BJ (cell line): ENCODE data around the gene CREB1. TPM values are rescaled to one million over a fixed set of nuclear protein-coding genes. Genes with fewer than 3 reads are reported as not detected.

Experiments used
- CTCF ChIA-PET: fragments of 350-600 bp; formaldehyde crosslinking; extraction: SDS; loops from one replicate; lab custom pipeline; 2021; ENCODE audit warnings: antibody characterized with exemption, inconsistent platforms; lab: Yijun Ruan, JAX
- POLR2A ChIA-PET: fragments of 300-600 bp; sonication (Branson Sonifier 250); formaldehyde crosslinking; extraction: SDS; loops from one replicate; lab custom pipeline; 2021; ENCODE audit warnings: antibody characterized with exemption; lab: Charles Lee
- DNase-seq: peaks from one replicate; pipeline ENCODE4 v3.0.0-alpha.2; 2011; ENCODE audit warnings: low read depth
- H3K27me3 ChIP-seq: 2 replicates; pipeline ENCODE4 v1.6.0; 2011; ENCODE audit warnings: low read length; ENCODE audit not compliant: control insufficient read depth, insufficient read depth
- H3K36me3 ChIP-seq: 2 replicates; pipeline ENCODE4 v1.5.1; 2011; ENCODE audit warnings: low read length; ENCODE audit not compliant: control insufficient read depth, insufficient read depth
- H3K4me3 ChIP-seq: 2 replicates; pipeline ENCODE4 v1.5.1; 2011; ENCODE audit warnings: low read depth, mild to moderate bottlenecking, control low read depth, low read length
- polyA plus RNA-seq: library from polyadenylated mRNA; depleted of rRNA; stranded (reverse); fragments of >200 nt; gene quantifications from 2 replicates; pipeline ENCODE4 v1.2.3, GENCODE V29; 2011
- TF ChIP-seq, protein P1 (sequence below): IDR thresholded peaks from 2 replicates; pipeline ENCODE4 v1.5.1; 2011; ENCODE audit warnings: low read depth, mild to moderate bottlenecking, control low read depth, inconsistent platforms, low read length, moderate library complexity; ENCODE audit not compliant: insufficient read depth

The CREB1 gene
- polyA plus RNA-seq, 1 experiment: 44.4 TPM

DNA sequence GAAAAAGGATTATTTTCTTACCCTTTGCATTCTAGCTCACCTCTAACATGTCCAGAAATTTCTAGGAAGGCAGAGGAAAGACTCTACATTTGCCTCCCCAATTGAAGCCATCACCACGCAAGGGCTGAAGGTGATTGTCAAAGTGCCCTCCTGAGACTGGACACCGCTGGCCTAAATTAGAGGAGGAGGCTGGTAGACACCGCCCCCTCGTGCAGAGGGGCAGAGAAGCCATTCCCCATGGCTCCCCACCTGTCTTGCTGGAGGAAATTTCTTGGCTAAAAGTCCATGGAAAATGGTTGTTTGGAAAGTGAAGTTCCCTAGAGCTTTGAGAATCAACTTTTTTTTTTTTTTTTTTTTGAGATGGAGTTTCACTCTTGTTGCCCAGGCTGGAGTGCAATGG is 31.3 kb upstream of the CREB1 start:
- ChIA-PET POLR2A (no interaction called here), CTCF (no interaction called here)
- no peak for DNase-seq
- no peak overlapping the region for H3K4me3 ChIP-seq
- TF ChIP-seq, protein P1, sequence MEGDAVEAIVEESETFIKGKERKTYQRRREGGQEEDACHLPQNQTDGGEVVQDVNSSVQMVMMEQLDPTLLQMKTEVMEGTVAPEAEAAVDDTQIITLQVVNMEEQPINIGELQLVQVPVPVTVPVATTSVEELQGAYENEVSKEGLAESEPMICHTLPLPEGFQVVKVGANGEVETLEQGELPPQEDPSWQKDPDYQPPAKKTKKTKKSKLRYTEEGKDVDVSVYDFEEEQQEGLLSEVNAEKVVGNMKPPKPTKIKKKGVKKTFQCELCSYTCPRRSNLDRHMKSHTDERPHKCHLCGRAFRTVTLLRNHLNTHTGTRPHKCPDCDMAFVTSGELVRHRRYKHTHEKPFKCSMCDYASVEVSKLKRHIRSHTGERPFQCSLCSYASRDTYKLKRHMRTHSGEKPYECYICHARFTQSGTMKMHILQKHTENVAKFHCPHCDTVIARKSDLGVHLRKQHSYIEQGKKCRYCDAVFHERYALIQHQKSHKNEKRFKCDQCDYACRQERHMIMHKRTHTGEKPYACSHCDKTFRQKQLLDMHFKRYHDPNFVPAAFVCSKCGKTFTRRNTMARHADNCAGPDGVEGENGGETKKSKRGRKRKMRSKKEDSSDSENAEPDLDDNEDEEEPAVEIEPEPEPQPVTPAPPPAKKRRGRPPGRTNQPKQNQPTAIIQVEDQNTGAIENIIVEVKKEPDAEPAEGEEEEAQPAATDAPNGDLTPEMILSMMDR: no peak
- H3K27me3 ChIP-seq: no peaks in the 10 kb centered on the region
- H3K36me3 ChIP-seq: no peaks in the 10 kb centered on the region

DNA sequence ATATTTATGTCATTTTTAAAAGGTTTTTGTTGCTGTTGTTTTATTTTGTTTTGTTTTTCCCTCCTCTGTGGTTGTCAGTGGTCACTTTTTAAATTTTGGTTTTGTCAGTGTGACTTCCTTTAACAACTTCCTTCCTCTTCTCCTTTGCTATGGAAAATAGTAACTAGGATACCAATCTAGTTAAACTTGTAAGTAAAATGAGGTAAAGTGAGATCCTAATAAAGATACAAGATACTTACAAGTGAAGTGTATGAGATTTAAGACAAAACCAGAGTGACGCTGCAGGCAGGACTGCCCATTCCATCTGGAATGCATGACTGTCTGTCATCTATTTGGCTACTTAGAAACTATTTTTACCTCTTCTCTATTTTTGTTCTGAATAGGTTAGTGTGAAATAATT is 30.6 kb upstream of the CREB1 start:
- Histone ChIP-seq H3K4me3 (no peak overlapping the region), H3K36me3 (no peaks in the 10 kb centered on the region), H3K27me3 (no peaks in the 10 kb centered on the region)
- TF ChIP-seq, protein P1: no peak
- POLR2A ChIA-PET: no interaction called here
- CTCF ChIA-PET: no interaction called here
- DNase-seq: no peak

DNA sequence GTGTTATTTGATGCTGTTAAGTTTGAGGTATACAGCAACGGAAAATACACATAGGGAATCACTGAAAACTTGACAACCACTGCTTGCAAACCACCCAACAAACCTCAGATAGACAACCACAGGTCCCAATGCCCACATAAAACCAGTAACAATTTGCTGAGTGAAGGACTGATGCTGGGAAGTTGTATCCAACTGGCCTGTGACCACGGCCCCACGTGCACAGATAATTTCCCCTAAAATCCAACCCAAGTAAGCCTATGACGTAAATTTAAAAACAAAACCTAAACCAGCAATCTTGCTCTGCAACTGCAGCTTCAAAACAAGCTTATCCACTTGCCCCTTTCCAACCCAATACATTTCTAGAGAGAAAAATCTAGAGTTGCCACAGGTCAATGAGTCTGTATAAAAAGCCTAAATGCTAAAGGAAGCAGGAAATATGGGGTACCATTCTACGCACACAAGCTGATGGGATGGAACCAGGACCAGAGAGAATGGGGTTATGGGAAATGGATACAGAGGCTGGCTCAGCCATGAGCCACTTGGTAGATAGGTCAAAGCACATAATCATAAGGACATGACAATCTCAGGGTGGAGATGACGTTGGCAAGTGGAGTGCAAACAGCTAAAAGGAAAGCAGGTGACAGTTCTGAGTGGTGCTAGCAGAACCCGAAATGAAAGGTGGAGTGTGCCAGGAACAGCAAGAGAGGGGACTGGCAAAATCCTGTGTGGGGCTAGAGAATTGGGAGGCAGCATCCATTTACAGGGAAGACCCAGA is 27.8 kb upstream of the CREB1 start:
- ChIA-PET POLR2A (interaction anchor here (0.5 kb wide), 1 partner anchor 67 kb away, joined by 4 read pairs; no protein-coding TSS in a partner anchor), CTCF (interaction anchor here (0.6 kb wide), 1 partner anchor 127 kb away, joined by 3 read pairs; no protein-coding TSS in a partner anchor)
- DNase-seq: no peak
- Histone ChIP-seq H3K27me3 (no peaks in the 10 kb centered on the region), H3K36me3 (no peaks in the 10 kb centered on the region), H3K4me3 (no peak overlapping the region)
- TF ChIP-seq, protein P1: no peak

DNA sequence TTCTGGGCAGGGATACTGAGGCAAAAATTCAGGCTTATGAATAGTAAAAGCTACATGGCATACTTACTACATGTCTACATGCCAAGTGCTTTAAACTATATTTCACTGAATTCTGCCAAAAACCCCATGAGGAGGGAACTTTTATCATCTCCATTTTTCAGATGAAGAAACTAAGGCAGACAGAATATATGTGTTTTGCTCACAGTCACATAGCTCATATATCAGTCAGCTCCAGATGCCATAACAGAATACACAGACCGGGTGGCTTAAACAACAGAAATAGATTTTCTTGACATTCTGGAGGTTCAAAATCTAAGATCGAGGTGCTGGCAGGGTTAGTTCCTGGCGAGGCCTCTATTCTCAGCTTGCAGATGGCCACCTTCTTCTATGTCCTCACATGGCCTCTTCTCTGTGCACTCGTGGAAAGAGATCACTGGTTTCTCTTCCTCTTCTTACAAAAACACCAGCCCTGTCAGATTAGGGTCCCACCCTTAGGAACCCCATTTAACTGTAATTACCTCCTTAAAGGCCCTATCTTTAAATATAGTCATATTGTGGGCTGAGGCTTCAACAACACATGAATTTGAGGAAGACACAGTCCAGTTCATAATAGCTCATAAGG is 27.1 kb upstream of the CREB1 start:
- DNase-seq: no peak
- ChIA-PET CTCF (interaction anchor here (0.6 to 1.3 kb wide), 2 partner anchors 8 to 127 kb away, joined by 3 read pairs; no protein-coding TSS in a partner anchor), POLR2A (no interaction called here)
- TF ChIP-seq, protein P1: no peak
- Histone ChIP-seq H3K27me3 (no peaks in the 10 kb centered on the region), H3K36me3 (no peaks in the 10 kb centered on the region), H3K4me3 (no peak overlapping the region)

DNA sequence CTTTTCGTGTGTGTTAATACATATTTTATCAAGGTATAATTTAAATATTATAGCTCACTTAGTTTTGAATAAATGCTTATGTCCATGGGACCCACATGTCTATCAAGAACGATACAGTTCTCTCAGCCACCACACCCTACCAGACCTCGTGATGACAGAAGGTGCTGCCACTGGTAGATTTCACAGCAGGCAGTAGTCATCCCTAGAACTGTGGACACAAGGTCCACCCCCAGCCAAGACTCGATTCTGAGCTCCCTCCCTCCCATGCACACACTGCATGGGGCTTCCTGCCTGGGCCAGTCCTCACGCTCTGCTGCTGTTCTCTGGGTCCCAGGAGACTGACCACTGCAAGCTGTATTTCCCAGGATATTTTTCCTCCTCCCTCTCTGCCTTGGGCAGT is 26.5 kb upstream of the CREB1 start:
- TF ChIP-seq, protein P1: no peak
- no peaks in the 10 kb centered on the region for H3K27me3 ChIP-seq
- no peak for DNase-seq
- no peaks in the 10 kb centered on the region for H3K36me3 ChIP-seq
- POLR2A ChIA-PET: no interaction called here
- H3K4me3 ChIP-seq: no peak overlapping the region
- CTCF ChIA-PET: interaction anchor here (1.3 kb wide), 1 partner anchor 9 kb away, joined by 3 read pairs; no protein-coding TSS in a partner anchor
